Erythroblast (primary cell): Measurements from ENCODE around the gene CLGN.
"Not testable (repeated sequence)": the region's sequence is repeated elsewhere in the genome, so short reads cannot be mapped to it uniquely, and the experiment has no call there.

ENCODE experiments used
- DNase-seq, 2 experiments: peaks; one replicate each; lab custom pipeline; 2025; lab: John Stamatoyannopoulos, UW
- GATA1 ChIP-seq: IDR thresholded peaks from 2 replicates; pipeline ENCODE4 v1.6.1; 2011; ENCODE audit warnings: low read depth, mild to moderate bottlenecking, control low read depth, low read length, moderate library complexity
- POLR2A ChIP-seq: IDR thresholded peaks from 2 replicates; pipeline ENCODE4 v1.6.1; 2011; ENCODE audit warnings: mild to moderate bottlenecking, low read length

CLGN gene

GRCh38 chr4:140423106-140423505 is 4.3 kb downstream of the CLGN start:
- DNase-seq = no peak
- no peak for TF ChIP-seq GATA1
- no peak for TF ChIP-seq POLR2A

GRCh38 chr4:140413130-140413969 is 14.1 kb downstream of the CLGN start:
- not testable (repeated sequence) for DNase-seq

GRCh38 chr4:140408974-140409373 is 18.5 kb downstream of the CLGN start:
- TF ChIP-seq POLR2A (no peak), GATA1 (no peak)
- peak; percentile 32 to 62 for DNase-seq

- TF ChIP-seq POLR2A (no peak), GATA1 (no peak)
- no peak for DNase-seq
Observed at GRCh38 chr4:140406292-140406691, 21.2 kb downstream of the CLGN start.

- TF ChIP-seq GATA1 = no peak
- no peak for TF ChIP-seq POLR2A
Observed at GRCh38 chr4:140400111-140400510, 27.3 kb downstream of the CLGN start.

GRCh38 chr4:140395668-140396067 is 31.8 kb downstream of the CLGN start:
- TF ChIP-seq GATA1 (no peak), POLR2A (no peak)
- no peak for DNase-seq

More at GRCh38 chr4:140400111-140400510, 27.3 kb downstream of the CLGN start:
- DNase-seq = no peak

GRCh38 chr4:140388015-140388414 is 39.4 kb downstream of the CLGN start:
- no peak for DNase-seq
- TF ChIP-seq POLR2A (no peak), GATA1 (no peak)

GRCh38 chr4:140382732-140383131 is 44.7 kb downstream of the CLGN start:
- TF ChIP-seq POLR2A = no peak
- no peak for TF ChIP-seq GATA1
- DNase-seq = no peak

- DNase-seq = peak; percentile 19 to 39
- no peak for TF ChIP-seq GATA1
- no peak for TF ChIP-seq POLR2A
Observed at GRCh38 chr4:140374130-140374477, 53.3 kb downstream of the CLGN start.

- peak; percentile 98 for DNase-seq
- TF ChIP-seq GATA1 (no peak), POLR2A (peak; percentile 82)
Observed at GRCh38 chr4:140373328-140374129, 53.9 kb downstream of the CLGN start, which contains the start of gene SCOC. Gene SCOC (plus strand): TSS chr4:140373646. CDS start chr4:140379171, 5,525 bp downstream.

GRCh38 chr4:140372751-140373327 is 54.6 kb downstream of the CLGN start:
- peak; percentile 59 to 65 for DNase-seq
- TF ChIP-seq POLR2A (no peak), GATA1 (no peak)

GRCh38 chr4:140368686-140369085 is 58.8 kb downstream of the CLGN start:
- DNase-seq = no peak
- TF ChIP-seq GATA1 (no peak), POLR2A (no peak)

- TF ChIP-seq GATA1 = no peak
- TF ChIP-seq POLR2A = no peak
- DNase-seq = no peak
Observed at GRCh38 chr4:140367738-140368137, 59.7 kb downstream of the CLGN start.

GRCh38 chr4:140363558-140363957 is 63.9 kb downstream of the CLGN start:
- TF ChIP-seq POLR2A (no peak), GATA1 (no peak)
- no peak for DNase-seq

GRCh38 chr4:140363051-140363450 is 64.4 kb downstream of the CLGN start:
- TF ChIP-seq POLR2A (no peak), GATA1 (no peak)
- DNase-seq = no peak
